PC-9 (cell line): ENCODE measurements around the gene S100PBP. TPM values are rescaled to one million over a fixed set of nuclear protein-coding genes. Genes with fewer than 3 reads are reported as not detected.

Experiments used
- BruUV-seq: library from RNA; stranded (reverse); fragments of 400-500 nt; replicated peaks from 2 replicates; lab custom pipeline; 2021; lab: Mats Ljungman, UMichigan
- CTCF ChIA-PET: fragments of 300-600 bp; sonication (Branson Sonifier 250); formaldehyde crosslinking; loops from one replicate; lab custom pipeline; 2022; ENCODE audit warnings: antibody characterized with exemption; lab: Charles Lee
- POLR2A ChIA-PET: fragments of 300-600 bp; sonication (Branson Sonifier 250); formaldehyde crosslinking; loops from one replicate; lab custom pipeline; 2022; ENCODE audit warnings: antibody characterized with exemption; ENCODE audit not compliant: unreplicated experiment; lab: Charles Lee
- DNase-seq, 2 experiments: peaks; one replicate each; pipeline versions ENCODE4 v3.0.0 to v3.0.0-alpha.2; 2015 to 2022; ENCODE audit warnings: mixed read lengths in 1 of 2
- H2AFZ ChIP-seq: fragments of 200-600 bp; sonication (generic); 2 replicates; pipeline ENCODE4 v1.8.1; 2017; ENCODE audit warnings: antibody characterized with exemption
- H3F3A ChIP-seq: fragments of 200-600 bp; sonication (generic); 2 replicates; pipeline ENCODE4 v1.8.1; 2017; ENCODE audit warnings: antibody characterized with exemption, mild to moderate bottlenecking, low read depth; ENCODE audit not compliant: insufficient read depth
- H3K27ac ChIP-seq: fragments of 200-600 bp; sonication (generic); 2 replicates; pipeline ENCODE4 v1.6.1; 2016; ENCODE audit warnings: mixed run types
- H3K27me3 ChIP-seq: fragments of 200-600 bp; sonication (generic); 2 replicates; pipeline ENCODE4 v1.6.1; 2016; ENCODE audit warnings: low read depth, mixed run types; ENCODE audit not compliant: insufficient read depth
- H3K36me3 ChIP-seq: fragments of 200-600 bp; sonication (generic); 2 replicates; pipeline ENCODE4 v1.6.1; 2016; ENCODE audit warnings: low read depth, mixed run types
- H3K4me1 ChIP-seq: fragments of 200-600 bp; sonication (generic); replicated peaks from 2 replicates; pipeline ENCODE4 v1.6.1; 2016; ENCODE audit warnings: mixed run types; ENCODE audit not compliant: insufficient read depth
- H3K4me2 ChIP-seq: fragments of 200-600 bp; sonication (generic); 2 replicates; pipeline ENCODE4 v1.6.1; 2017; ENCODE audit warnings: mixed run types
- H3K4me3 ChIP-seq: fragments of 200-600 bp; sonication (generic); 2 replicates; pipeline ENCODE4 v1.6.1; 2016; ENCODE audit warnings: mixed run types
- H3K79me2 ChIP-seq: fragments of 200-600 bp; sonication (generic); 2 replicates; pipeline ENCODE4 v1.6.1; 2017; ENCODE audit warnings: low read depth, mixed run types
- H3K9me2 ChIP-seq: fragments of 200-600 bp; sonication (generic); 2 replicates; pipeline ENCODE4 v1.8.1; 2017; ENCODE audit warnings: mild to moderate bottlenecking; ENCODE audit not compliant: insufficient read depth
- H3K9me3 ChIP-seq: fragments of 200-600 bp; sonication (generic); 2 replicates; pipeline ENCODE4 v1.8.1; 2016; ENCODE audit warnings: low read depth; ENCODE audit not compliant: insufficient read depth
- H4K20me1 ChIP-seq: fragments of 200-600 bp; sonication (generic); 2 replicates; pipeline ENCODE4 v1.8.1; 2017; ENCODE audit not compliant: insufficient read depth
- EZH2 ChIP-seq: fragments of 200-600 bp; sonication (generic); IDR thresholded peaks from 2 replicates; pipeline ENCODE4 v1.8.0; 2017; ENCODE audit warnings: antibody characterized with exemption, low read depth
- intact Hi-C: fragments of 100-400 bp; cut with micrococcal nuclease; formaldehyde crosslinking; loops from one replicate; pipeline ENCODE4 v1.10.0; 2022; ENCODE audit not compliant: unreplicated experiment
- total RNA-seq: library from RNA; stranded (reverse); gene quantifications from 2 replicates; pipeline ENCODE4 v1.2.3, GENCODE V29; 2021
- TF ChIP-seq, protein P1 (sequence below): fragments of 200-600 bp; sonication (generic); conservative IDR thresholded peaks from 2 replicates; pipeline ENCODE4 v1.6.1; 2017; ENCODE audit warnings: mixed run types, antibody characterized with exemption, mild to moderate bottlenecking, moderate library complexity

The S100PBP gene
- total RNA-seq, 1 experiment from 2014 or later: 42.4 TPM

DNA sequence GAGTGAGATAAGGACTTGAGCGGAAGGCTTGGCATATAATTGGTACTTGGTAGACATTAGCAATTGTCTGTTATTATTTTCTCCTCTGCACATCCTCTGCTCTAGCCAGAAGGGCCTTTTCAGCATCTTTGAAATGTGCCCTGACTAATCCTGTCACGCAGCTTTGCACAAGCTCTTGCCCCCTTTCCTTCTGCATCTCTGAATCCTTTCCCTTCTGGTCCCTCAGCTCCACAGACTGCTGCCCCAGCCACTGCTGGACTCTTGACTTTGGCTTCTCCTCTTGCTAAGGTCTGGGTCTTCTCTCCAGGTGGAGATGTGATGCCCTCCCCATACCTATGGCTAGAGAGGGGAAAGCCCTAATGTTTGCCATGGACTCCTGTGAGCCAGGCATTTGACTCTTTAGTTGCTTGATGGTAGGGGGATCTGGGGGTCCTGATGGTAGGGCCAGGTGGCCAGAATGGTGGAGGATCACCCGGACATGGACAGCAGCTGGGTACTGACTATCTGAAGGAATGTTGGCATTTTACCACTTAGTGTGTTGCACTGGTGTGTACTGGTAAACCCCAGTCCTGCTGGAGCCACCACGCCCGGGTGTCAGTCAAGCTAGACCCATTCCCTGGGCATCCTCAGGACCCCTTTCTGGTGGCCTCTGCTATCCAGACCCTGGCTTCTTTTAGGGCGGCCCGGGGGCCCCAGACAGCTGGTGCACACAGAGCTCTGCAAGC lies 73.2 kb downstream of the S100PBP start:
- Histone ChIP-seq H3K9me2 (no peaks in the 10 kb centered on the region), H3K4me1 (no peaks in the 10 kb centered on the region), H2AFZ (no peak overlapping the region), H3K36me3 (no peaks in the 10 kb centered on the region), H3K79me2 (no peaks in the 10 kb centered on the region), H3K4me3 (no peak overlapping the region), H3K27me3 (peaks cover 8% of the 10 kb centered on the region; the same call in 1 of the 2 replicates), H4K20me1 (no peaks in the 10 kb centered on the region), H3K27ac (no peak overlapping the region), H3K4me2 (no peak overlapping the region), H3K9me3 (no peaks in the 10 kb centered on the region), H3F3A (no peaks in the 10 kb centered on the region)
- CTCF ChIA-PET: interaction anchor here (0.5 kb wide), 2 partner anchors 17 to 23 kb away, joined by 3 to 12 read pairs; no protein-coding TSS in a partner anchor
- DNase-seq: no peak
- POLR2A ChIA-PET: interaction anchor here (0.6 kb wide), 1 partner anchor 178 kb away, joined by 3 read pairs; no protein-coding TSS in a partner anchor
- TF ChIP-seq EZH2: no peak
- TF ChIP-seq, protein P1, sequence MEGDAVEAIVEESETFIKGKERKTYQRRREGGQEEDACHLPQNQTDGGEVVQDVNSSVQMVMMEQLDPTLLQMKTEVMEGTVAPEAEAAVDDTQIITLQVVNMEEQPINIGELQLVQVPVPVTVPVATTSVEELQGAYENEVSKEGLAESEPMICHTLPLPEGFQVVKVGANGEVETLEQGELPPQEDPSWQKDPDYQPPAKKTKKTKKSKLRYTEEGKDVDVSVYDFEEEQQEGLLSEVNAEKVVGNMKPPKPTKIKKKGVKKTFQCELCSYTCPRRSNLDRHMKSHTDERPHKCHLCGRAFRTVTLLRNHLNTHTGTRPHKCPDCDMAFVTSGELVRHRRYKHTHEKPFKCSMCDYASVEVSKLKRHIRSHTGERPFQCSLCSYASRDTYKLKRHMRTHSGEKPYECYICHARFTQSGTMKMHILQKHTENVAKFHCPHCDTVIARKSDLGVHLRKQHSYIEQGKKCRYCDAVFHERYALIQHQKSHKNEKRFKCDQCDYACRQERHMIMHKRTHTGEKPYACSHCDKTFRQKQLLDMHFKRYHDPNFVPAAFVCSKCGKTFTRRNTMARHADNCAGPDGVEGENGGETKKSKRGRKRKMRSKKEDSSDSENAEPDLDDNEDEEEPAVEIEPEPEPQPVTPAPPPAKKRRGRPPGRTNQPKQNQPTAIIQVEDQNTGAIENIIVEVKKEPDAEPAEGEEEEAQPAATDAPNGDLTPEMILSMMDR: no peak
- BruUV-seq: no TSS peak
- intact Hi-C loops: no loop called here

DNA sequence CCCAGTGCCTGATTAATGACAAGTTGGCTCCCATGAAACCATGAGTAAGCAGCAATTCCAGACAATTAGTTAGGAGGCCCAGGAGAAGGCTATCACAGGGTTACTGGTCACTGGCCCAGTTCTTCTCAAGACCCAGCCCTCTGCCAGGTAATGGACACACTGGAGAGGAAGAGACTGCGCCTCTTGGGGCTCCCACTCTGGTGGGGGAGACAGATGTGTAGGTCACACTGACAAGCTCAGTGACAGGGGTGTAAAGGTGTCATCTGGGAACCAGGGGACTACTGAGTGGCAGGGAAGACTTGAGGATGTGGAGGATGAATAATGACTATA lies 73.8 kb downstream of the S100PBP start:
- Histone ChIP-seq H3K27me3 (peaks cover 8% of the 10 kb centered on the region; the same call in 1 of the 2 replicates), H3K36me3 (no peaks in the 10 kb centered on the region), H2AFZ (no peak overlapping the region), H3K27ac (no peak overlapping the region), H3K9me2 (no peaks in the 10 kb centered on the region), H3K4me1 (no peaks in the 10 kb centered on the region), H3K4me2 (no peak overlapping the region), H3F3A (no peaks in the 10 kb centered on the region), H3K9me3 (no peaks in the 10 kb centered on the region), H4K20me1 (no peaks in the 10 kb centered on the region), H3K4me3 (no peak overlapping the region), H3K79me2 (no peaks in the 10 kb centered on the region)
- BruUV-seq: no TSS peak
- DNase-seq: no peak
- TF ChIP-seq, protein P1: no peak
- no peak for TF ChIP-seq EZH2
- intact Hi-C loops: no loop called here
- ChIA-PET POLR2A (no interaction called here), CTCF (interaction anchor here (0.5 kb wide), 1 partner anchor 16 kb away, joined by 3 read pairs; no protein-coding TSS in a partner anchor)

DNA sequence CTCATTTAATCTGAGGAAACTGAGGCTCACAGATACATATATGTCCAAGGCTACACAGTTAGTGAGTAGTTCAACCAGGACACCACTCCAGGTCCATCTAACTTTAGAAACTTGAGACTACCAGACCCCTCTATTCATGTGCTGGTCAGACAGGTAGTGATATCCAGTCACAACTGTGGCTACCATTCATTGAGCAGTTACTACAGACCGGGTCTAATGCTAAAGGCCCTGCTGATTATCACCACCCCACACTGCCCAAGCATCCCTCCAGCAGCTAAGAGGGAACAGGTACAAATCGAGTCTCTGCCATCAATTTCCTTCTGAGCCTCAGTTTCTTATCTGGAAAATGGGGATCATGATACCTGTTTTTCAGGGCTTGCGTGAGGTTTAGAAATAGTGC lies 74.2 kb downstream of the S100PBP start:
- peaks cover 7% of the 10 kb centered on the region; the same call in 1 of the 2 replicates for H3K27me3 ChIP-seq
- ChIA-PET POLR2A (no interaction called here), CTCF (no interaction called here)
- intact Hi-C loops: no loop called here
- no peaks in the 10 kb centered on the region for H3K9me2 ChIP-seq
- no peak overlapping the region for H2AFZ ChIP-seq
- no peak overlapping the region for H3K4me2 ChIP-seq
- no peaks in the 10 kb centered on the region for H3K4me1 ChIP-seq
- H4K20me1 ChIP-seq: no peaks in the 10 kb centered on the region
- H3K27ac ChIP-seq: no peak overlapping the region
- no peaks in the 10 kb centered on the region for H3K36me3 ChIP-seq
- no peak overlapping the region for H3K4me3 ChIP-seq
- BruUV-seq: no TSS peak
- DNase-seq: no peak
- TF ChIP-seq, protein P1: no peak
- TF ChIP-seq EZH2: no peak
- no peaks in the 10 kb centered on the region for H3K79me2 ChIP-seq
- H3F3A ChIP-seq: no peaks in the 10 kb centered on the region
- no peaks in the 10 kb centered on the region for H3K9me3 ChIP-seq
